Measurements from ENCODE around the gene SLC41A2. TPM values are rescaled to one million over a fixed set of nuclear protein-coding genes. Genes with fewer than 3 reads are reported as not detected.

Gene SLC41A2
- total and polyA plus RNA-seq, 2 experiments from 2014 or later = 8.9 to 29.6 TPM

GRCh38 chr12:104975587-104976343, 17.7 kb upstream of the SLC41A2 start:
- no peaks in the 10 kb centered on the region for H3K27me3 ChIP-seq (replicated peaks; ENCODE audit: insufficient read depth)
- TF ChIP-seq EZH2phosphoT487 (IDR thresholded peaks at IDR 0.05; ENCODE audit: insufficient read depth, low read depth) (no peak), EZH2 (IDR thresholded peaks at IDR 0.05; ENCODE audit: insufficient read depth, poor library complexity, severe bottlenecking) (no peak)
- H3K27ac ChIP-seq = peak overlapping the region; percentile 58
- H3K4me2 ChIP-seq (ENCODE audit: unreplicated experiment) = peak overlapping the region; percentile 15
- no peak overlapping the region for H3K4me3 ChIP-seq
- H3K9me3 ChIP-seq (ENCODE audit: low read depth) = no peaks in the 10 kb centered on the region
- no peaks in the 10 kb centered on the region for H3K79me2 ChIP-seq (ENCODE audit: insufficient read depth)
- no peaks in the 10 kb centered on the region for H3K36me3 ChIP-seq (ENCODE audit: low read depth)
- H3K4me1 ChIP-seq (ENCODE audit: insufficient read depth) = peaks cover 29% of the 10 kb centered on the region
- in situ Hi-C loops (cut with MboI) = no loop called here
- no peaks in the 10 kb centered on the region for H4K20me1 ChIP-seq (ENCODE audit: insufficient read depth)
- H2AFZ ChIP-seq = no peak overlapping the region
- no peaks in the 10 kb centered on the region for H3K9me2 ChIP-seq (ENCODE audit: insufficient read depth)
- peaks cover 15% of the 10 kb centered on the region; the same call in 1 of the 2 replicates for H3F3A ChIP-seq (ENCODE audit: insufficient read depth)
- H3K9ac ChIP-seq = no peak overlapping the region
- DNase-seq = peak; percentile 84
- 36 to 44% methylated on average over 4 of the region's 4 CpGs for WGBS, 2 experiments (ENCODE audit: low coverage in 1 of 2, low lambda C conversion rate in 2 of 2, missing lambda C conversion rate in 2 of 2)

GRCh38 chr12:104974626-104975290, 16.7 kb upstream of the SLC41A2 start:
- H3K9me3 ChIP-seq (ENCODE audit: low read depth) = no peaks in the 10 kb centered on the region
- H4K20me1 ChIP-seq (ENCODE audit: insufficient read depth) = no peaks in the 10 kb centered on the region
- H2AFZ ChIP-seq = no peak overlapping the region
- peak; percentile 91 for DNase-seq
- no peaks in the 10 kb centered on the region for H3K36me3 ChIP-seq (ENCODE audit: low read depth)
- peak overlapping the region; percentile 58 for H3K27ac ChIP-seq
- H3K27me3 ChIP-seq (replicated peaks; ENCODE audit: insufficient read depth) = no peaks in the 10 kb centered on the region
- no peaks in the 10 kb centered on the region for H3K79me2 ChIP-seq (ENCODE audit: insufficient read depth)
- H3F3A ChIP-seq (ENCODE audit: insufficient read depth) = peaks cover 15% of the 10 kb centered on the region; the same call in 1 of the 2 replicates
- H3K9ac ChIP-seq = 0 out of 2 replicates have a peak overlapping the region, but pooled peaks have one; percentile 10
- H3K4me2 ChIP-seq (ENCODE audit: unreplicated experiment) = peak overlapping the region; percentile 26
- TF ChIP-seq EZH2 (IDR thresholded peaks at IDR 0.05; ENCODE audit: insufficient read depth, poor library complexity, severe bottlenecking) = no peak
- no peak for TF ChIP-seq EZH2phosphoT487 (IDR thresholded peaks at IDR 0.05; ENCODE audit: insufficient read depth, low read depth)
- in situ Hi-C loops (cut with MboI) = no loop called here
- no peaks in the 10 kb centered on the region for H3K9me2 ChIP-seq (ENCODE audit: insufficient read depth)
- WGBS, 2 experiments (ENCODE audit: low coverage in 1 of 2, low lambda C conversion rate in 2 of 2, missing lambda C conversion rate in 2 of 2) = 55% methylated on average over 7 of the region's 7 CpGs
- peaks cover 29% of the 10 kb centered on the region for H3K4me1 ChIP-seq (ENCODE audit: insufficient read depth)
- H3K4me3 ChIP-seq = no peak overlapping the region

GRCh38 chr12:104973250-104973649, 15.2 kb upstream of the SLC41A2 start:
- H3K36me3 ChIP-seq (ENCODE audit: low read depth) = no peaks in the 10 kb centered on the region
- no peak overlapping the region for H3K4me3 ChIP-seq
- H3K79me2 ChIP-seq (ENCODE audit: insufficient read depth) = no peaks in the 10 kb centered on the region
- H3K9ac ChIP-seq = no peak overlapping the region
- no peak overlapping the region for H3K4me2 ChIP-seq (ENCODE audit: unreplicated experiment)
- H3K9me3 ChIP-seq (ENCODE audit: low read depth) = no peaks in the 10 kb centered on the region
- in situ Hi-C loops (cut with MboI) = no loop called here
- no peaks in the 10 kb centered on the region for H3K27me3 ChIP-seq (replicated peaks; ENCODE audit: insufficient read depth)
- no peaks in the 10 kb centered on the region for H4K20me1 ChIP-seq (ENCODE audit: insufficient read depth)
- TF ChIP-seq EZH2 (IDR thresholded peaks at IDR 0.05; ENCODE audit: insufficient read depth, poor library complexity, severe bottlenecking) = no peak
- no peak for TF ChIP-seq EZH2phosphoT487 (IDR thresholded peaks at IDR 0.05; ENCODE audit: insufficient read depth, low read depth)
- peaks cover 15% of the 10 kb centered on the region; the same call in 1 of the 2 replicates for H3F3A ChIP-seq (ENCODE audit: insufficient read depth)
- no peak overlapping the region for H3K27ac ChIP-seq
- WGBS, 2 experiments (ENCODE audit: low coverage in 1 of 2, low lambda C conversion rate in 2 of 2, missing lambda C conversion rate in 2 of 2) = 91 to 92% methylated on average over 5 of the region's 5 CpGs
- no peak for DNase-seq
- H3K4me1 ChIP-seq (ENCODE audit: insufficient read depth) = peaks cover 29% of the 10 kb centered on the region
- no peaks in the 10 kb centered on the region for H3K9me2 ChIP-seq (ENCODE audit: insufficient read depth)
- H2AFZ ChIP-seq = no peak overlapping the region

- H3F3A ChIP-seq (ENCODE audit: insufficient read depth) = peaks cover 14% of the 10 kb centered on the region; the same call in 1 of the 2 replicates
- H4K20me1 ChIP-seq (ENCODE audit: insufficient read depth) = no peaks in the 10 kb centered on the region
- no peaks in the 10 kb centered on the region for H3K79me2 ChIP-seq (ENCODE audit: insufficient read depth)
- peak overlapping the region; percentile 13 for H3K4me2 ChIP-seq (ENCODE audit: unreplicated experiment)
- H3K9me3 ChIP-seq (ENCODE audit: low read depth) = no peaks in the 10 kb centered on the region
- H2AFZ ChIP-seq = 0 out of 2 replicates have a peak overlapping the region, but pooled peaks have one; percentile 37
- peak; percentile 52 for DNase-seq
- no peak overlapping the region for H3K9ac ChIP-seq
- H3K27me3 ChIP-seq (replicated peaks; ENCODE audit: insufficient read depth) = no peaks in the 10 kb centered on the region
- in situ Hi-C loops (cut with MboI) = no loop called here
- H3K4me3 ChIP-seq = no peak overlapping the region; the same call in 1 of the 2 replicates
- H3K27ac ChIP-seq = no peak overlapping the region
- WGBS, 2 experiments (ENCODE audit: low coverage in 1 of 2, low lambda C conversion rate in 2 of 2, missing lambda C conversion rate in 2 of 2) = 12% methylated on average over 5 of the region's 5 CpGs
- H3K9me2 ChIP-seq (ENCODE audit: insufficient read depth) = no peaks in the 10 kb centered on the region
- no peaks in the 10 kb centered on the region for H3K36me3 ChIP-seq (ENCODE audit: low read depth)
- peaks cover 29% of the 10 kb centered on the region for H3K4me1 ChIP-seq (ENCODE audit: insufficient read depth)
- TF ChIP-seq EZH2phosphoT487 (IDR thresholded peaks at IDR 0.05; ENCODE audit: insufficient read depth, low read depth) = no peak
- TF ChIP-seq EZH2 (IDR thresholded peaks at IDR 0.05; ENCODE audit: insufficient read depth, poor library complexity, severe bottlenecking) = no peak
These were observed 13.2 kb upstream of the SLC41A2 start for GRCh38 chr12:104971306-104971705.

All from GM23248 (cell line).